GM23338 (cell line): ENCODE results near the gene SVIP.

ENCODE experiments used
- CREB1 ChIP-seq: fragments of 250-450 bp; sonication (Bioruptor Pico); IDR thresholded peaks from 2 replicates; pipeline ENCODE4 v1.5.0; 2020; ENCODE audit warnings: low read depth, mild to moderate bottlenecking, moderate library complexity
- CTCF ChIP-seq, 2 experiments: fragments of 200-600 bp in 1 of 2; sonication (generic) in 1 of 2; conservative IDR thresholded peaks; 2 replicates each; pipeline versions ENCODE4 v1.5.1 to v1.6.1; 2016 to 2017; ENCODE audit warnings: antibody characterized with exemption in 2 of 2, low read depth in 2 of 2, mild to moderate bottlenecking in 2 of 2, moderate library complexity in 1 of 2
- EZH2 ChIP-seq: fragments of 200-600 bp; sonication (generic); IDR thresholded peaks from one replicate; pipeline ENCODE4 v1.8.0; 2017; ENCODE audit warnings: antibody characterized with exemption, mild to moderate bottlenecking, low read depth; ENCODE audit not compliant: unreplicated experiment
- EZH2phosphoT487 ChIP-seq: fragments of 200-600 bp; sonication (generic); IDR thresholded peaks from one replicate; pipeline ENCODE4 v1.8.1; 2018; ENCODE audit warnings: antibody characterized with exemption; ENCODE audit not compliant: unreplicated experiment
- POLR2AphosphoS5 ChIP-seq: IDR thresholded peaks from 2 replicates; pipeline ENCODE4 v1.6.1; 2016; ENCODE audit warnings: antibody characterized with exemption, low read depth
- REST ChIP-seq: IDR thresholded peaks from one replicate; pipeline ENCODE4 v1.6.1; 2018; ENCODE audit warnings: antibody characterized with exemption; ENCODE audit not compliant: unreplicated experiment
- ZNF114 ChIP-seq: fragments of 250-450 bp; sonication (Bioruptor Pico); IDR thresholded peaks from 2 replicates; pipeline ENCODE4 v1.5.0; 2020; ENCODE audit warnings: mild to moderate bottlenecking, moderate library complexity
- ZNF331 ChIP-seq: fragments of 250-450 bp; sonication (Bioruptor Pico); IDR thresholded peaks from 2 replicates; pipeline ENCODE4 v1.5.0; 2020; ENCODE audit warnings: low read depth, mild to moderate bottlenecking, moderate library complexity

DNA sequence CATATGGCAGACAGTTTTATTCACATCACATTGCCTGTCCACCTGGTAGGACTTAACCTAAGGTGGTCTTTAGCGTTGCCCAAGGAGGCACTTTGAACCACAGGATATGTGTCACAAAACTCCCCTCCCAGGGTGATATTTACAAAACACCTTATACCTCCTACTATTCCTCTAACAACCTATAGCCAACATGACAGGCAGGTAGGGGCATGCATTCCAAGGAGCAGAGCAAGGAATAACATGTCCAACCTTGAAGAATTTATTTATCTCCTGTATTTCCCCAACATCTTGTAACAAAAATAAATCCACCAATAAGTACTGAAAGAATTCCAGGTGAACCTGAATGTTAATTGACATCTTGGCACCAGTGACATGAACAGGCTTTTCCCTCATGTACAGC, 60.5 kb downstream of the SVIP start:
- TF ChIP-seq CTCF (conservative IDR thresholded peaks at IDR 0.05; ENCODE audit: low read depth in 2 of 2) (no peak), CREB1 (CRISPR knock-in tag) (no peak), REST (no peak), POLR2AphosphoS5 (no peak), EZH2phosphoT487 (no peak), ZNF331 (no peak), EZH2 (no peak), ZNF114 (CRISPR knock-in tag) (no peak)
